Lung microvascular endothelial cell (primary cell): ENCODE results near the gene TAS2R38. TPM values are rescaled to one million over a fixed set of nuclear protein-coding genes. Genes with fewer than 3 reads are reported as not detected.

ENCODE experiments used
- total RNA-seq: library from RNA; depleted of rRNA; stranded (reverse); fragments of >200 nt; gene quantifications from 2 replicates; pipeline ENCODE4 v1.2.1, GENCODE V29; 2014

Gene TAS2R38
- total RNA-seq, 1 donor from 2014 or later = not detected

Other genes with a start within 250 kb of the TAS2R38 start
- gene SSBP1, start 235.4 kb downstream of the TAS2R38 start, total RNA-seq = 91.5 and 117 TPM in 2 replicates
- 0.44 and 0.60 TPM in 2 replicates for gene TAS2R3, start 209.7 kb downstream of the TAS2R38 start, total RNA-seq
- 0.22 and 0.40 TPM in 2 replicates for gene TAS2R4, start 197.1 kb downstream of the TAS2R38 start, total RNA-seq
- gene TAS2R5, start 183.6 kb downstream of the TAS2R38 start, total RNA-seq = 0.22 and 0.40 TPM in 2 replicates
- not detected in 2 replicates for gene PRSS37, start 132.3 kb downstream of the TAS2R38 start, total RNA-seq
- gene OR9A4, start 57.4 kb downstream of the TAS2R38 start, total RNA-seq = not detected in 2 replicates
- not detected in 2 replicates for gene CLEC5A, start 26.8 kb downstream of the TAS2R38 start, total RNA-seq
- gene MGAM, start 22.1 kb upstream of the TAS2R38 start, total RNA-seq = under 0.01 TPM in 1 of 2 replicates, not detected in the other
- not detected in 2 replicates for gene MGAM2, start 137.9 kb upstream of the TAS2R38 start, total RNA-seq